ENCODE results near the gene ZNF672.

DNA sequence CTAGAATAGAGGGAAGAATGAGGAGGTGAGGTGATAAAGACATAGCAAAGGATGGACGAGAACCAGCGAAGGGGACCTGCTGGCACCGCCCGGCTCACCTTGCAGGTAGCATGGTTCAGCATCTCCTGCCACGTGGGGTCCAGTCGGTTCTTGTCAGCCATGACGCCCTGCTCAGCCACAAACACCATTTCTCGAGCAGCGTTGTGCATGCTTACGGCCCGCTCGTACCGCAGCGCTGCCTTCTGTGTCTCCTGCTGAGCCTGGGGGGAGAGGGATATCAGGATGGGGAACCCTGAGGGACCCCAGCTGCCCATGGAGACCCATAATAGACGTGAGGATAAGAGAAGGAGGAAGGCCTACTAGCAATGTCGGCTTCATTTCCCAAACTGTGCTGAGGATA, 23.7 kb upstream of the ZNF672 start:
- TF ChIP-seq, protein P1, sequence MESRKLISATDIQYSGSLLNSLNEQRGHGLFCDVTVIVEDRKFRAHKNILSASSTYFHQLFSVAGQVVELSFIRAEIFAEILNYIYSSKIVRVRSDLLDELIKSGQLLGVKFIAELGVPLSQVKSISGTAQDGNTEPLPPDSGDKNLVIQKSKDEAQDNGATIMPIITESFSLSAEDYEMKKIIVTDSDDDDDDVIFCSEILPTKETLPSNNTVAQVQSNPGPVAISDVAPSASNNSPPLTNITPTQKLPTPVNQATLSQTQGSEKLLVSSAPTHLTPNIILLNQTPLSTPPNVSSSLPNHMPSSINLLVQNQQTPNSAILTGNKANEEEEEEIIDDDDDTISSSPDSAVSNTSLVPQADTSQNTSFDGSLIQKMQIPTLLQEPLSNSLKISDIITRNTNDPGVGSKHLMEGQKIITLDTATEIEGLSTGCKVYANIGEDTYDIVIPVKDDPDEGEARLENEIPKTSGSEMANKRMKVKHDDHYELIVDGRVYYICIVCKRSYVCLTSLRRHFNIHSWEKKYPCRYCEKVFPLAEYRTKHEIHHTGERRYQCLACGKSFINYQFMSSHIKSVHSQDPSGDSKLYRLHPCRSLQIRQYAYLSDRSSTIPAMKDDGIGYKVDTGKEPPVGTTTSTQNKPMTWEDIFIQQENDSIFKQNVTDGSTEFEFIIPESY (IDR thresholded peaks at IDR 0.05) = no peak
- TF ChIP-seq CTCF (IDR thresholded peaks at IDR 0.05; ENCODE audit: low read depth, low read length, missing input control) (no peak), MAX (IDR thresholded peaks at IDR 0.05) (no peak), HNF4A (conservative IDR thresholded peaks at IDR 0.05) (no peak), JUND (IDR thresholded peaks at IDR 0.05) (no peak), SP1 (IDR thresholded peaks at IDR 0.05) (no peak), YY1 (IDR thresholded peaks at IDR 0.05) (no peak), EGR1 (IDR thresholded peaks at IDR 0.05; ENCODE audit: low read depth in 2 of 2) (no peak), TAF1 (conservative IDR thresholded peaks at IDR 0.05) (no peak), FOXA1 (IDR thresholded peaks at IDR 0.05) (no peak), FOXA2 (IDR thresholded peaks at IDR 0.05) (no peak), GABPA (IDR thresholded peaks at IDR 0.05 in 1 of 2, conservative IDR thresholded peaks at IDR 0.05 in 1 of 2) (no peak)
- TF ChIP-seq, protein P2, sequence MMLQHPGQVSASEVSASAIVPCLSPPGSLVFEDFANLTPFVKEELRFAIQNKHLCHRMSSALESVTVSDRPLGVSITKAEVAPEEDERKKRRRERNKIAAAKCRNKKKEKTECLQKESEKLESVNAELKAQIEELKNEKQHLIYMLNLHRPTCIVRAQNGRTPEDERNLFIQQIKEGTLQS (IDR thresholded peaks at IDR 0.05) = no peak

All from liver (tissue), 3 donors.